HG03045 (cell line): ENCODE results near the gene KBTBD13.

Source experiments
- ATAC-seq: cut with Tn5 transposase; IDR thresholded peaks from one replicate; pipeline ENCODE4 v1.9.1; 2021; ENCODE audit warnings: mild to moderate bottlenecking, moderate library complexity; ENCODE audit not compliant: unreplicated experiment

KBTBD13 gene

DNA sequence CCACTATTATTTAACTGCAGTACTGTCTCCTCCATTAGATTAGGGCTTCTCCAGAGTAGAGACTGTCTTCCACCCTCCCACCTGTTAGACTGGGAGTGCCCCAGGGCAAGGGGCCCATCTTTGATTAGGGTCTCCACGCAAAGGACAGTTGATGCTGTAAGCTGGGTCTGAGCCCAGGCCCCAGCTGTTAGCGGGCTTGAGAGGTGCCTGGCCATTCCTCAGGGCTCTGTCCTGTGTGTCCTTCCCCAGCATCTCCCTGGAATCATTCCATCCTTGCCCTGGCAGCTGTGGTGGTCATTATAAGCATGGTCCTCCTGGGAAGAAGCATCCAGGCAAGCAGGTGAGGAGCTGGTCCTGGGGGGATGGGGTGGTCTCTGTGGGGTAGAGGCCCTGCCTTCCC lies 25.3 kb upstream of the KBTBD13 start:
- no peak for ATAC-seq

DNA sequence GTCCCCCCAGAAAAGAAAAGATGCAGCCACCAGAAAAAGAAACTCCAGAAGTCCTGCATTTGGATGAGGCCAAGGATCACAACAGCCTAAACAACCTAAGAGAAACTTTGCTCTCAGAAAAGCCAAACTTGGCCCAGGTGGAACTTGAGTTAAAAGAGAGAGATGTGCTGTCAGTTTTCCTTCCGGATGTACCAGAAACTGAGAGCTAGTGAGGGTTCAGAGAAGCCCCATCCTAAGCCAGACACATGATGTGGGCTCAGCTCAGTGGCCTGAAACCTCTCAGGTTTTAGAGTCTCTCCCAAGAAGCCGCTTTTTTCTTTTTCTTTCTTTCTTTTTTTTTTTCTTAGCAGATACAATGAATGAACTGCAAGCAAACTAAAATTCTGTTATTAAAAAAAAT lies 23.6 kb upstream of the KBTBD13 start:
- no peak for ATAC-seq

DNA sequence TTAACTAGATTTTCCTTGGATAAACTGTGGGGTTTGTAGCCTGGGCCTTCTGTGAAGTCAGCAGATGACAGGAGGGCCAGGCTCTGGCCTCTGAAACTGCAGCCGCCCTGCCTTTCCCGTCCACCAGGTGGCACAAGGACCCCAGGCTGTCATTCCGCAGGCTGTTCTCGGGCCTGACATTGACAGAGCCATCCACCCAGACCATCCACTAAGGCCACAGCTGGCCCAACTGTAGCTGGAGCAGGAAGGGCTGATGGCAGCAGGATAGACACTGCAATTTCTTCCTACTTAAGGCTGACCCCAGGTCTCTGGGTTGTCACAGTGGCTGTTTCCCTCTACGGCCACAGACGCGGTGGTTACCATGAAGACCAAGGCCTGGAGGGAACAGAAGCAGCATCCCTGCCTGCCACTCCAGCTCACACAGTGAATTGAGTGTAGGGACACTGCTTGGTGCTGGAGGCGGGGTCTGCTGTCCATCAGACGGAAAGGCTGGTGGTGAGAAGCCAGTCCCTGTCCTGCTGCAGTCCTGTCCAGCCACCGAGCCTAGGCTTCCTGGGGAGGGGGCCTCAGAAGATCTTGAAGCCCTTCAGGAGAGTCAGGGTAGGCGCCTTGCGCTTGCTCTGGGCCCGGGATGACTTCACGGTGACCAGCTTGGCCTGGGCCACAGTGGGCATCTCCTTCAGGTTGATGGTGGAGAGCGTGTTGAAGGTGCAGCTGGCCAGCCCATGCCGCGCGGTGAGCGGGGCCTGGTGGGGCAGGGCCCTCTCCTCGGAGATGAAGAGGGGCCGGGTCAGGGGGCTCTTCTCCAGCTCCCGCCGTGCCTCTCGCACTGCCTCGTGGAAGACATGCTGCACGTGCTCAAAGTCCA lies 22.0 kb upstream of the KBTBD13 start:
- ATAC-seq = no peak

DNA sequence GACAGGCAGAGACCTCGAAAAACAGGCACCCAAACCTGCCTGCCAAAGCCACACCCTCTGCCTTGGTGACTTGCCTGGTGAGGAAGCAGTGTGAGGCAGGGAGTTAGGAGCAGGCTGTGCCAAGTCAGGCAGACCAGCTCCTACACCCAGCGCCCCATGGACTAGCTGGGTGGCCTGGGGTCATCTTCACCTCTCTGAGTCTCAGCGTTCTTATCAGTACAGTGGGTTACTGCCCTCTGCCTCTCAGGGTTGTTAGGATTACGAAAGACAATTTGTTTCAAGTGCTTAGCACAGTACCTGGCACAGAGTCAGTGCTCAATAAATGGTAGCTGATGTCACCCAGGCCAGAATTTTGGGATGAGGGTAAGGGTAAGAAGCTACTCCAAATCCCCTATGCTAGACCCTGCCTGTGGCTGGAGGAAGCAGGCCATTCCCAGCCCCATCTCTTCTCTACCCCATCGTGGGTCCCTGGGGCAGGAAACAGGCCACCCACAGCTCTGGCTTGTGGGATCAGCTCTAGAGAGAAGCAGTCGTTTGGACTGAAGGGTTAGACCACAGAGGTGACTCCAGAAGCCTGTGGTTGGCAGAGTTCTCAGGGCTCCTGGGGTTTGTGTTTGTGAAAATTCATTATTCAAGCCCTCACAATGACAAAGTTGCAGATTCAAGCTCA lies 21.2 kb upstream of the KBTBD13 start:
- no peak for ATAC-seq

DNA sequence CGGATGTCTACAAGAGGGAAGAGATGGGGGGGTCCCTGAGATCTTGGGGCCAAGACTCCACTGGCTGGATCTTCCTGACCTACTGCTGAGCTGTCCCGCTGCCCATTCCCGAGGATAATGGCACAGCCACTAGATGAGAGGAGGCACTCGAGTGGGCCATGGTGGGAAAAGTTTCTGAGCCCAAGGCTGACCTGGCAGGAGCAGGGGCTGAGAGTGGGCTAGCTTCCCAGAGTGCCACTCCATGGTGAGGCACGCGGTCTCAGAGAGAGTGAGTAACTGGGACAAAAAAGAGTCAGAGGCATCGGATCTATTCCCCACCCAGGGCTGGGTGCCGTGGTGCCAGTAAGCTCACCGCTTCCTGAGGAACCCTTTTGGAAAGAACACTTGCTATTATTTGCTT lies 20.4 kb upstream of the KBTBD13 start:
- ATAC-seq = no peak

DNA sequence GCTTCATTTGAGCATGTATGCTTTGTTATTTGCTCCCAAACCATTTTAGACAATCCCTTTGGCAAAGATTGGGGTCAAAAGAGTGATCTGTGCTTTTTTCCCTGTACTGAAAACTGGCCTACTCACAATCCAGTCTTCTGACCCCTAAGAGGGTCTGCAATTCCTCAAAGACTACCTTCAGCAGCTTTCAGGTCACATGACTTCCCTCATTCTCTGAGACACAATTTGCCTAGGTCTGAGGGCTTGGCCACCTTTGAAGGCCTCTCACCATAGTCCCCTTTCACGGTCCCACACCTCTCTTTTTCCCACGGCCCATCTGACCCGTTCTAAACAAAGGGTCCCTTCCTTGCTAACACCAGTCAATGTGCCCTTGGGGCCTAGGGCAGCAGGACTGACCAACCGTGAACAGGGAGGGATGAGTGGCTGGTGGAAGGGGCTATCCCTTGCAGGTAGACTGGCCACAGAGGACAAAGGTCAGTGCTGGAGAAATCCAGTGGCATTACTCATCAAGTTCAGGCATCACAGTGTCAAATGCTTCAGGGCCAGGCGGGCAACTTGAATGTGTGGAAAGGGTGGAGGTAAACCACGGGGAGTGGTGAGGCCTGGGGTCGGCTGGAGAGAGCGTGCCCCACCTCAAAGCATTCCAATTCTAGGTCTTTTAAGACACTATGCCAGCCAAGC lies 19.5 kb upstream of the KBTBD13 start:
- no peak for ATAC-seq

DNA sequence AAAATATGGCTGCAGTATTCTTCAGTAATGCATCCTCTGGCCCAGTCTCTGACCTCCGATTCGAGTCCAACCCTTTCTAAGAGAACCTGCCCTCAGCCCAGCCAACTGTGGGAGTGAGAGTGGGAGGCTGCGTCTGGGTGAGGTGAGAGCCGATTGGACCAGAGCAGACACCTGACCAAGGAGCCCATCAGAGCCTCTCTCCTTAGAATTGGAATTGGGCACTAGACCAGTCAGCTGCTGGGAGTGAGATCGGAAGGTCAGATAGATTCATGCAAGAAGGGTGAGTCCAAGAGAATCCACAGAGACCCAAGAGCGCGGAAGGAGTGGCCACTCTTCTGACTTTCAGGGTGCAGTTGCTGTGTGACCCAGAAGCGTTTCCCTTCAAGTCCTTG lies 19.0 kb upstream of the KBTBD13 start:
- ATAC-seq = no peak

DNA sequence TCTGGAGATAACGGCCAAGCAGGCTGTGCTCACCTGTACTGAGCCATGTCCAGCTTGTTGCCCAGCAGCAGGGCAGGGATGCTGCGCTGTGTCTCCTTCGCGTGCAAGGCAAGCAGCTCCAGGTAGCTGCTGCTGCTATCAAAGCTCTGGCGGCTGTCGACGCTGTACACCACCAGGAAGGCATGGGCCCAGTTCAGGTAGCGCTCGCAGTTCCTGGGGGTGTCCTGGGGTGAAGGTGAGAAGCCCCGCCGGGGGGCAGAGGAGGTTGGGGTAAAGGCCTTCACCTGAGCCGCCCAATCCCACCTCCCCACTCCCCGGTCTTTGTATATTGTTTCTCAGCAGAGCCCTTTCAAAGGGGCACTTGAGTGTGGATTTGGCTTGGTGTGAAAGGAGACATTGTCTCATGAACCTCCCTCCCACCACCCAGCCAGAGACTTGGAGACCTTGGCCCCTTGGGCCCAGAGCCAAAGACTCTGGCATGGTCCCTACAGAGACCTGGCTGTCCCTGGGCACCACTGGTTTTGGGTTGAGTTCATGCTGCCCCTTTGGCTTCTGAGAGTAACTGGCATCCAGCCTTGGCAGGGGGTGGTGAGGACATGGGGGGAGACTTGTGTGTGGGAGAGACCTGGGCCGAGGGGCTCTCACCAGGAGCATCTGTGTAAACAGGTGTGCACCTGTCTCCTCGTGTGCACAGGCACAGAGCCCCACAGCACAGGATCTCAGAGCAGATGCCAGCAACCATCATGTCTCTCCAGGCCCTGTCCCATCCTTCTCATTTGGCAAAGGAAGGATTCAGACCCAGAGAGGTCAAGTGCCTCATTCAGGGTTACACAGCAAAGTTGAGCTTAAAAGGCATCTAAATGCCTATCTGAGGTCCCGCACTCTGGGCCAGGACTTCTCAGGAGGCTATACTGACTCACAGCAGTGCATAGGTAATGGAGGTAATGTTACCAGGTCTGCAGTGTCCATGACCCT lies 17.9 kb upstream of the KBTBD13 start:
- no peak for ATAC-seq

DNA sequence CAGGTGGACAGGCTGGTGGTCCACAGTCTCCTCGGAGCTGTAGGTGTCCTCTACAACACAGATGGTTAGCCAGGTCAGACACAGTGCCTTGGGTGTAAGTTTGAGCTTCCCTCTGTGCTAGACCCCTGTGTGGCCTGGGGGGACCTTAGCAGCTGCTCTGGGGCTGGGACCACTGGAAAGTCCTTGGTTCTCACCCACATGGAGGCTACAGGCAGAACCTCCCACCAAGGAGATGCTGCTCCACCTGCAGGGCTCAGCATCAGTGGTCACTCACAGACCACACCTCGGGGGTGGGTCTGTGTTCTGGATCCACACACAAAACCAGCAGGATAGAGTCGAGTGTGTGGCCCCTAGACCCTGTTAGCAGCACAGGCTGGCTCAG lies 17.2 kb upstream of the KBTBD13 start:
- ATAC-seq = no peak

DNA sequence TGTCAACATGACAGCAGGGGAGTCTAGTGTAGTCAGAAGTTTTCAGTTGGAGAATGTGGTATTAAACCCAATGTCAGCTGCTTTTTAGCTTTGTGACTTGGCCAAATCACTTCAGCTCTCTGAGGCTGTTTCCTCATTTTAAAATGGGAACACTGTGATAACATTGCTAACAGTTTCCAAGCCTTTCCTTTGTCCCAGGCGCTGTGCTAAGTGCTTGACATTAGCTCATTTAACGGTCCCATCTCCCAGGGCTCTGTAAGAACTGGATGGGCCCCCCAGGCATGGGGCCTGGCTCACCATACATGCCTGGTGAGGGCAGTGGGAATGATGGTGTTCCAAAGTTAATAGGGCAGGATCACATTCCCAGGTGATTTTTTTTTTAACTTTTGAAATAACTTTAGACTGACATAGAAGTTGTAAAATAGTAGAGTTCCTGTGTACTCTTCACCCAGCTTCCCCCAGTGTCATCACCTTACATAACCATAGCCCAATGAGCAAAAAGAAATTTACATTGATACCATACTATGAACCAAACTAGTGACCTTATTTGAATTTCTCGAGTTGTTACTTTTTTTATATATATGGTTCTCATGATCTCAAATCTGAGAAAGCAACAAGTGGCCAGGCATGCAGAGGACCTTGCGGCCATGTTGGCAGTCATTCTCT lies 16.5 kb upstream of the KBTBD13 start:
- no peak for ATAC-seq

DNA sequence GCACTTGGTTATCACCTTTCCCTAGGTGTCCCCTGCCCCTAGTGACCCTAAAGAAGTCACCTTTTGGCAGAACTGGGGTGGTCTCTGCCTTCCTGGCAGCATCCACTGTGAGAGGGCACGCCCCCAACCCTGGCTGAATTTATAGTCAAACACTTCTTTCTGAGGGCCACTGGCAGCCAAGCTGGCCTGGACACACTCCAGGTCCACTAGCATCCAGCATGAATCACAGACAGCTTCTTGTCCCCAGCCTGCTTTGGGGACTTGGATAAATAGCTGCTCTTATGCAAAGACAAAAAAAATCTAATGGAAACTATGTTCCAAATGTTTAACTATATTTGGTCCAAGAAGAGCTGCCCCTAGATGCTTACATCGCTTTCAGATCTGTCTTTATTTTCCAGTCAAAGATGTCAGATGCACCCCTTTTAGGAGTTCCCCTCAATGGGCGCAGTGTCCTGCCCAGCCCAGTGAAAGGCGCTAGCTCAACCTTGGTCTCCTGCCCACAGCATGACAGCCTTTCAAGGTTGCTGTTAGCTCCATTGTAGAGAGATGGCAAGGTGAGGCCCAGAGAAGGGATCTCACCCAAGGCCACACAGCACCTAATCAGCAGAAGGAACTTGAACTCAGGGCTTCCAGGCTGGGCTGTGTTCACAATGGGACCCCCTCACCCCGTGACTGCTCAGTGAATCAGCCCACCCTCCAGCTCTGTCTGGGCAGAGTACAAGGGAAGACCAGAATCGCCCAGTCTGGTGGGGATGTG lies 15.7 kb upstream of the KBTBD13 start:
- no peak for ATAC-seq

DNA sequence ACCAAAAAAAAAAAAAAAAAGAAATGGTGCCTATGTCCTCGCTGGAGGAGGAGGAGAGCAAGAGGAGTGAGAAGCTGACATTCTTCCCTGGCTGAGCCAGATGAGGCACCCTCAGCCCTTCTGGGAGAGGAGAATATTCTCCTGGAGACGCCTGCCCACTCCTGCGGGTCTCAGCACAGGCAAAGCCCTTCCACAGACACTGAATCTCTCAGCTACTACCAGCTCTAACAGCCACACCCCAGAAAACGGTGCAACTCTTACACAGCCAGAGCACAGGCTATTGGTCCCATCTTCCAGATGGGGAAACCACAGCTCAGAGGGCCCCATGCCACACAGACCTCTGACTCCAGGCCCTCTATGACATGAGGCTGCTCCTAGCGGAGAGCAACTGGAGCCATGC lies 14.5 kb upstream of the KBTBD13 start:
- ATAC-seq = no peak

DNA sequence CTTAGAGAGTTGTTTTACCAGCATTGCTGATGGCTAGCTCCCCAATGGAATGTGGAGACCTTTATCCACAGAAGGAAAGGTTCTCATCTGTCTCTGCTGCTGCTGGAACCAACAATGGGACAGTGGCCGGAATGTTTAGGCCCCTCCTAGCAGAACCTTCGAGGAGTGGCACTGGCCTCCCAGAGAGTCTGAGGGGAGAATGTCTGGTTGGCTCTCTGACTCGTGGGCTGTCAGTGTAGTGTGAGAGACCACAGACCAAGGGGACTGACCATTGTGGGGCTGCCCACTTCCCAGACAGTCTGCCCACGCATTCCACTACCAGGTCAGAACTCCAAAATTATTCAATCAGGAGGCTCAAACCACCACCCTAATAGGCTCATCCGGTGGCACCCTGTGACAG lies 13.8 kb upstream of the KBTBD13 start:
- ATAC-seq = no peak

DNA sequence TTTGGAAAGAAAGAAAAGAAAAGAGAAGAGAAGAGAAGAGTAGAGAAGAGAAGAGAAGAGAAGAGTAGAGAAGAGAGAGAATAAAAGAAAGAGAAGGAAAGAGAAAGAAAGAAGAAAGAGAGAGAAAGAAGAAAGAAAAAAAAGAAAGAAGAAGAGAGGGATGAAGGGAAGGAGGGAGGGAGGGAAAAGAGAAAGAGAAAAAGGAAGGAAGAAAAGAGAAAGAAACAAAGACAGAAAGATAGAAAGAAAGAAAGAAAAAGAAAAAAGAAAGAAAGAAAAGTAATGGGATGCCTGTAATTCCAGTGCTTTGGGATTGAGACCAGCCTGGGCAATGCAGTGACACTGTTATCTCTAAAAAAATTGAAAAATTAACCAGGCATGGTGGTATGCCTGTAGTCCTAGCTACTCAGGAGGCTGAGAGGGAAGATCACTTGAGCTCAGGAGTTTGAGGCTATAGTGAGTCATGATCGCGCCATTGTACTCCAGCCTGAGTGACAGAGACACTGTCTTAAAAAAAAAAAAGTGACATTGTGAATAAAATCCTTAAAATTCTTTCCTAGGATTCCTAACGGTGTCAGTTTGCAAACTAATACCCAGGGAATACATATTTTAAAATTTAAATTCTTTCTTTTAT lies 10.4 kb upstream of the KBTBD13 start:
- no peak for ATAC-seq

DNA sequence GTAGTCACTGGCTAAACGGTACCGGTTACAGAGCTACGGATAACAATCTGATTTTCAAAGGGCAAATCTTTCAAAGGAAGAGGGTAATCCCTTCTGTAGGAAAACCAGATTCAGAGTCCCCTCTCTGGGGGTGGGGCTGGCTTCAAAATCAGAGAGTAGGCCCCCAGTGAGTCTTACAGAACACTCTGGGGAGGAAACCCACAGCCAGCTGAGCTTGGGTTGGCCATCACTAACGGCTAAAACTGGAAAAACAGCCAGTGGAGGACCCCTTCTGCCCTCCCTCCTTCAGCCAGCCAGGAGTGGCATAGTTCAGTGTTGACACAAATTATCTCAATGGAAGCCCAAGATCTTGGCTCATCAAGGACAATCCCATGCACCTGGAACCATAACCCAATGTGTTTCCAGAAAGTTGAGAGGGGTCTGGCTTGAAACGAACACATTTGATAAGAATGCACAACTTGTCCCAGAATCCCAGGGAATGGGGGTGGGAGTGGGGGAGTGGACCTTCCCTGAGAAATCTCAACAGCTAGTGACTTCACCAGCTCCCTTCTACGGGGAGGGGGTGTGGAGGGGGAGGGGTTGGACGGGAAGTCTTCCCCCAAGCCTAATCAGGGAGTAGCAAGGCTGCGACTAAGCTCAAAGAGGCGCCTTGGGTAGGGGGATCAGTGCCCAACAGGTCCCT lies 9.8 kb upstream of the KBTBD13 start:
- no peak for ATAC-seq

DNA sequence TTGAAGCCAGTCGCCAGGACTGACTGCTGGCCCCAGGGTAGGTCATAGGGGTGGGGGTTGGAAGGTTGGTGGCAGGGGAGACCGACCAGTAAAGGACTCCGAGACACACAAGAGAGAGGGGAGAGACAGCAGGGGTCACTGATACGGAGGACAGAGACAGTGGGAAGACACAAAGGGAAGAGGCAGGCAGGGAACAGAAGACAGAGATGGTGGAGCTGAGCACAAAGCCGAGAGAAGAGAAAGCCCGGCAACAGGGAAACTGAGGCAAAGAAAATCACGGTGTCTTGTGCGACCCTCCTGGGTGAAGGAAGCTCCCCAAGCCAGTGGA lies 9.3 kb upstream of the KBTBD13 start:
- ATAC-seq = no peak

DNA sequence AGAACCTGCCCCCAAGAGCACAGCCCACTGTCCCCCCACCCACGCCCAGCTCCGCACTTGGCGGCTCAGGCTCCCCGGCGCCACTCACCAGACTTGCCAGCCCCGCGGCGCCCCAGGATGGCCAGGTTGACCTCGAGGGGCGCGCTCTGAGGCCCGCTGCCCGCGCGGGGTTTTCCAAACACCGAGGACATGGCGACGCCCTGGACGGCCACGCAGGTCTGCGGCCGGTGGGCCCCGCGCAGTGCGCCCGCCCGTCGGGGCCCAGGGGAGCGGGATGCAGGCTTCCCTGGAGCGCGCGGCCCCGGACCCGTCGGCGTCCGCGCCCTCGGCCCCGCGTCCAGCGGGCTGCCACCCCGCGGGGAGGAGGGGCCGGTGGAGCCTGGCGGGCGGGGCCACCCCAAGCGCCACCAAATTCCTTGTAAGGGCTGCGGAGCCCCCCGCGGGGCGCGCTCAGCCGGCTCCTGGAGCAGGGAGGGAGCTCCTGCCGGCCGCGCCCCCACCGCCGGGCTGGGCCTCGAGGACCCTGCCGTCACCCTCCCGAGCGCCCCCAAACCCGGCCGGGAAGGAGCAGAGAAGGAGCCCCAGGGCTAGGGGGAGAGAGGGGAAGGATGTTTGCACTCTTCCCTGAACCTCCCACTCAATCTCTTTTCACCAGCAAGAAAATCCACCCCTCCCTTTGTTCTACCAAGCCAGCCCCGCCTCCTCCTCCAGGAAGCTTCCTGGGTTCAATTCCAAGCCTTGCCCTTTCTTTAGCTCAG lies 8.7 kb upstream of the KBTBD13 start, which contains the start of gene RASL12:
Gene RASL12 (minus strand): TSS at position 347 of the 758 bp plus-strand sequence. CDS start 156 bp downstream, at position 191.
- no peak for ATAC-seq

DNA sequence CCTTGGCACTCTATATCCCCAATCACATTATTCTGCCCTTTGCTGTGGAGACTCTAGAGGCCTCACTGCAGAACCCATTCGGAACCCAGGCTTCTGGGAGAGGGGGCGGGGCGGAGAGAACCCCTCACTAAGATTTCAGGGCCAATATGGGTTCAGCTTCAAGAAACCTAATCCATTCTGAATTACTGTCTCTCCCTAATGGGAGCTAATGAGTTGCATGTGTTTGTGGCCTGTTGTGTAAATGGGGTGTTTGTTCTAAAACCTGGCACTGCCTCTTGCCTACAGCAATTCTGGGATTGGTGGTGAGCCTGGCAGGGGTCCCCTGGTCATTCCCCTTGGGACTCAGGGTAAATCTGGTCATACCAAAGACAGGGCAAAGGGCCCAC lies 8.2 kb upstream of the KBTBD13 start:
- no peak for ATAC-seq
